A673 (cell line): ENCODE results near the gene HOMER3.

Source experiments
- CTCF ChIP-seq: fragments of 300-800, 200-600 bp; sonication (generic); conservative IDR thresholded peaks from 2 replicates; pipeline ENCODE4 v1.5.1; 2017; ENCODE audit warnings: low read depth, mild to moderate bottlenecking, antibody characterized with exemption, low read length, moderate library complexity, mixed read lengths
- EZH2 ChIP-seq: fragments of 200-600 bp; sonication (generic); IDR thresholded peaks from 2 replicates; pipeline ENCODE4 v1.6.1; 2017; ENCODE audit warnings: borderline replicate concordance, low read depth, mild to moderate bottlenecking, mixed read lengths, antibody characterized with exemption, low read length; ENCODE audit not compliant: poor library complexity, severe bottlenecking

- TF ChIP-seq EZH2 (no peak), CTCF (no peak)
Measured at GRCh38 chr19:18901491-18901890, 39.5 kb downstream of the HOMER3 start.
